Progenitor cell of endocrine pancreas (in vitro differentiated cells): Measurements from ENCODE around the gene POR. TPM values are rescaled to one million over a fixed set of nuclear protein-coding genes. Genes with fewer than 3 reads are reported as not detected.

Experiments used
- DNase-seq: peaks from one replicate; pipeline ENCODE4 v3.0.0; 2021; ENCODE audit warnings: low spot score; ENCODE audit not compliant: unreplicated experiment
- H3K27ac Mint-ChIP-seq: 2 replicates; pipeline ENCODE4 v1.8.0; 2021; ENCODE audit warnings: mild to moderate bottlenecking, moderate library complexity, mixed read lengths
- H3K27me3 Mint-ChIP-seq: 2 replicates; pipeline ENCODE4 v1.8.0; 2021; ENCODE audit warnings: mixed read lengths
- H3K36me3 Mint-ChIP-seq: 2 replicates; pipeline ENCODE4 v1.8.0; 2022; ENCODE audit warnings: mixed read lengths; ENCODE audit not compliant: insufficient read depth
- H3K4me1 Mint-ChIP-seq: 2 replicates; pipeline ENCODE4 v1.8.0; 2021; ENCODE audit warnings: low read depth, mixed read lengths
- H3K4me3 Mint-ChIP-seq: 2 replicates; pipeline ENCODE4 v1.8.0; 2021; ENCODE audit warnings: low read depth, mild to moderate bottlenecking, moderate library complexity, mixed read lengths
- H3K9me3 Mint-ChIP-seq: 2 replicates; pipeline ENCODE4 v1.8.0; 2021; ENCODE audit warnings: low read depth, mixed read lengths
- CTCF ChIP-seq: fragments of 200-600 bp; sonication (generic); IDR thresholded peaks from one replicate; pipeline ENCODE4 v1.5.0; 2021; ENCODE audit warnings: antibody characterized with exemption, mild to moderate bottlenecking; ENCODE audit not compliant: unreplicated experiment
- total RNA-seq: library from RNA; stranded (reverse); gene quantifications from 2 replicates; pipeline ENCODE4 v1.2.1, GENCODE V29; 2021

The POR gene
- total RNA-seq, 1 donor from 2014 or later: 87.2 TPM

GRCh38 chr7:75987026-75987804 lies 72.3 kb downstream of the POR start:
- Mint-ChIP-seq H3K27me3 (no peaks in the 10 kb centered on the region), H3K4me3 (no peak overlapping the region), H3K27ac (peak overlapping the region; percentile 63), H3K9me3 (no peaks in the 10 kb centered on the region), H3K36me3 (peaks cover 6% of the 10 kb centered on the region), H3K4me1 (peaks cover 8% of the 10 kb centered on the region)
- no peak for TF ChIP-seq CTCF
- no peak for DNase-seq

GRCh38 chr7:75987805-75988567 lies 73.0 kb downstream of the POR start:
- H3K27ac Mint-ChIP-seq: no peak overlapping the region
- H3K9me3 Mint-ChIP-seq: no peaks in the 10 kb centered on the region
- no peak for DNase-seq
- peaks cover 6% of the 10 kb centered on the region for H3K36me3 Mint-ChIP-seq
- H3K4me3 Mint-ChIP-seq: no peak overlapping the region
- no peak for TF ChIP-seq CTCF
- peaks cover 8% of the 10 kb centered on the region for H3K4me1 Mint-ChIP-seq
- H3K27me3 Mint-ChIP-seq: no peaks in the 10 kb centered on the region

GRCh38 chr7:75988568-75989499 lies 73.9 kb downstream of the POR start:
- TF ChIP-seq CTCF: no peak
- no peaks in the 10 kb centered on the region for H3K9me3 Mint-ChIP-seq
- no peak for DNase-seq
- no peaks in the 10 kb centered on the region for H3K27me3 Mint-ChIP-seq
- H3K27ac Mint-ChIP-seq: no peak overlapping the region
- H3K4me3 Mint-ChIP-seq: no peak overlapping the region
- H3K4me1 Mint-ChIP-seq: peaks cover 10% of the 10 kb centered on the region
- H3K36me3 Mint-ChIP-seq: peaks cover 6% of the 10 kb centered on the region

GRCh38 chr7:75989500-75990388 lies 74.8 kb downstream of the POR start:
- Mint-ChIP-seq H3K36me3 (peaks cover 6% of the 10 kb centered on the region), H3K27ac (peak overlapping the region; percentile 86), H3K4me3 (no peak overlapping the region), H3K9me3 (no peaks in the 10 kb centered on the region), H3K4me1 (peaks cover 10% of the 10 kb centered on the region), H3K27me3 (no peaks in the 10 kb centered on the region)
- DNase-seq: no peak
- TF ChIP-seq CTCF: no peak
